K562 (cell line): ENCODE results near the gene LAMP1. TPM values are rescaled to one million over a fixed set of nuclear protein-coding genes. Genes with fewer than 3 reads are reported as not detected.

Experiments
- ARID3A ChIP-seq: IDR thresholded peaks from 2 replicates; pipeline ENCODE4 v1.6.1; 2012; ENCODE audit warnings: low read depth, low read length, improper control_type of control experiment, borderline replicate concordance
- DPF2 ChIP-seq: fragments of 450-650 bp; IDR thresholded peaks from 2 replicates; pipeline ENCODE4 v1.6.1; 2016
- E2F6 ChIP-seq, 2 experiments: IDR thresholded peaks; 2 replicates each; pipeline ENCODE4 v1.6.1; 2011; ENCODE audit warnings: borderline replicate concordance in 1 of 2, control low read depth in 1 of 2, low read depth in 1 of 2, low read length in 1 of 2, mild to moderate bottlenecking in 1 of 2, mixed read lengths in 1 of 2, moderate library complexity in 1 of 2; ENCODE audit not compliant: insufficient read depth in 1 of 2, insufficient read length in 1 of 2, poor library complexity in 1 of 2, severe bottlenecking in 1 of 2; ENCODE audit errors: extremely low read depth in 1 of 2
- HMG20A ChIP-seq: fragments of 450-650 bp; formaldehyde crosslinking; conservative IDR thresholded peaks from 2 replicates; pipeline ENCODE4 v1.4.0; 2020; ENCODE audit warnings: mild to moderate bottlenecking, mixed read lengths
- HOMEZ ChIP-seq: fragments of 250-450 bp; sonication (Bioruptor Pico); IDR thresholded peaks from 2 replicates; pipeline ENCODE4 v1.4.0; 2020; ENCODE audit warnings: mild to moderate bottlenecking, moderate library complexity
- KDM4B ChIP-seq, 2 experiments: fragments of 450-650 bp in 1 of 2; sonication (generic) in 1 of 2; IDR thresholded peaks; 2 replicates each; pipeline ENCODE4 v1.6.1; 2016 to 2017; ENCODE audit warnings: borderline replicate concordance in 2 of 2, antibody characterized with exemption in 1 of 2, low read depth in 1 of 2, mild to moderate bottlenecking in 1 of 2
- MTF1 ChIP-seq: fragments of 250-450 bp; sonication (Bioruptor Pico); IDR thresholded peaks from 2 replicates; pipeline ENCODE4 v1.9.0; 2021; ENCODE audit warnings: moderate library complexity, mild to moderate bottlenecking, inconsistent platforms, borderline replicate concordance
- NR2C2 ChIP-seq, 2 experiments: fragments of 200-800 bp in 1 of 2; sonication (Bioruptor generic) in 1 of 2; sonication (generic) in 1 of 2; formaldehyde crosslinking in 1 of 2; IDR thresholded peaks; 2 replicates each; pipeline versions ENCODE4 v1.6.1 to v1.8.0; 2016 to 2022; ENCODE audit warnings: mild to moderate bottlenecking in 1 of 2, missing compliant biosample characterization in 1 of 2, missing genetic modification characterization in 1 of 2, missing genetic modification reagents in 1 of 2
- OTX1 ChIP-seq: fragments of 450-650 bp; formaldehyde crosslinking; IDR thresholded peaks from 2 replicates; pipeline ENCODE4 v1.4.0; 2022; ENCODE audit warnings: mild to moderate bottlenecking
- RERE ChIP-seq: sonication (generic); formaldehyde crosslinking; IDR thresholded peaks from 2 replicates; pipeline ENCODE4 v1.8.0; 2023; ENCODE audit warnings: missing genetic modification reagents, mild to moderate bottlenecking, borderline replicate concordance
- ZKSCAN8 ChIP-seq: fragments of 200-800 bp; sonication (Bioruptor generic); IDR thresholded peaks from 2 replicates; pipeline ENCODE4 v1.6.1; 2016; ENCODE audit warnings: missing genetic modification characterization, missing compliant biosample characterization
- ZNF174 ChIP-seq: fragments of 250-450 bp; sonication (Bioruptor Pico); IDR thresholded peaks from 2 replicates; pipeline ENCODE4 v1.4.0; 2020; ENCODE audit warnings: mild to moderate bottlenecking
- ZNF41 ChIP-seq: fragments of 250-450 bp; sonication (Bioruptor Pico); conservative IDR thresholded peaks from 2 replicates; pipeline ENCODE4 v1.4.0; 2020; ENCODE audit warnings: mild to moderate bottlenecking
- polyA plus RNA-seq, 8 experiments: library from polyadenylated mRNA; depleted of rRNA in 4 of 8; stranded (reverse) in 5 of 8; unstranded in 3 of 8; fragments of >200 nt; fragmentation: Nextera tagmentation in 2 of 8; fragmentation: Illumina TruSeq in 1 of 8; extraction: Ambion mirVana in 2 of 8; extraction: Trizol in 1 of 8; gene quantifications; 2 replicates each; pipeline versions ENCODE4 v1.2.1 to v1.2.3, GENCODE V29; 2011 to 2014; ENCODE audit warnings: inconsistent platforms in 1 of 8, missing spikeins in 1 of 8
- total RNA-seq, 7 experiments: library from RNA; depleted of rRNA in 6 of 7; stranded (reverse); fragments of >200 nt in 6 of 7; fragmentation: Illumina TruSeq in 2 of 7; extraction: Trizol in 2 of 7; gene quantifications; 2 replicates each; pipeline versions ENCODE4 v1.2.1 to v1.2.3, GENCODE V29; 2011 to 2021; ENCODE audit warnings: low replicate concordance in 1 of 7

The LAMP1 gene
- total and polyA plus RNA-seq, 9 of the 15 experiments (the other 6 are each of a cell fraction or from before 2014, with no cell fraction given), result 2.2 to 70.1 (median 30.5) TPM

GRCh38 chr13:113296823-113297369 lies at the start of gene LAMP1 (continued):
- TF ChIP-seq RERE (CRISPR knock-in tag) (no peak), ZNF174 (no peak), ARID3A (no peak), MTF1 (CRISPR knock-in tag) (no peak), E2F6 (IDR thresholded peaks at IDR 0.05; ENCODE audit: borderline replicate concordance in 1 of 2, extremely low read depth in 1 of 2, insufficient read depth in 1 of 2, insufficient read length in 1 of 2, low read depth in 1 of 2, low read length in 1 of 2, poor library complexity in 1 of 2, severe bottlenecking in 1 of 2) (peak; percentile 97 to 98), HMG20A (CRISPR knock-in tag) (no peak), NR2C2 (CRISPR knock-in tag; IDR thresholded peaks at IDR 0.05) (peak; percentile 83), NR2C2 (tag; IDR thresholded peaks at IDR 0.05) (peak; percentile 86), ZKSCAN8 (CRISPR knock-in tag) (no peak), OTX1 (peak; percentile 87), HOMEZ (CRISPR knock-in tag) (0 out of 2 replicates have a peak, but pooled peaks have one; percentile 63), KDM4B (IDR thresholded peaks at IDR 0.05; ENCODE audit: borderline replicate concordance in 2 of 2, low read depth in 1 of 2) (peak in 1 of 2 experiments; percentile 99; a peak in 2 of 4 replicates), ZNF41 (no peak), DPF2 (peak; percentile 35; the same call in 1 of the 2 replicates)
